Activated CD4-positive, alpha-beta T cell treated with anti-CD3 and anti-CD28 coated beads, Interleukin-2, amount 50 U/mL, for 48 hours (primary cell): ENCODE results near the gene CDK6.

Source experiments
- DNase-seq, 2 experiments: peaks; one replicate each; pipeline ENCODE4 v3.0.0-alpha.2; 2020

The CDK6 gene

GRCh38 chr7:92669616-92670165 is 166.7 kb downstream of the CDK6 start:
- no peak for DNase-seq

GRCh38 chr7:92668564-92668963 is 167.8 kb downstream of the CDK6 start:
- no peak for DNase-seq

- DNase-seq: no peak
These were observed 168.4 kb downstream of the CDK6 start for GRCh38 chr7:92667816-92668535.

GRCh38 chr7:92665926-92666325 is 170.4 kb downstream of the CDK6 start:
- DNase-seq: no peak

- no peak for DNase-seq
These were observed 174.7 kb downstream of the CDK6 start for GRCh38 chr7:92661651-92662050.

- no peak for DNase-seq
These were observed 177.7 kb downstream of the CDK6 start for GRCh38 chr7:92658671-92659070.

GRCh38 chr7:92657391-92657790 is 179.0 kb downstream of the CDK6 start:
- DNase-seq: no peak

GRCh38 chr7:92656121-92656520 is 180.3 kb downstream of the CDK6 start:
- no peak for DNase-seq

- DNase-seq: no peak
These were observed 181.0 kb downstream of the CDK6 start for GRCh38 chr7:92655346-92655884.

GRCh38 chr7:92653136-92653535 is 183.2 kb downstream of the CDK6 start:
- no peak for DNase-seq

GRCh38 chr7:92652536-92652935 is 183.8 kb downstream of the CDK6 start:
- no peak for DNase-seq

GRCh38 chr7:92650391-92650790 is 186.0 kb downstream of the CDK6 start:
- no peak for DNase-seq

- DNase-seq: no peak
These were observed 188.3 kb downstream of the CDK6 start for GRCh38 chr7:92648067-92648466.

- DNase-seq: no peak
These were observed 188.7 kb downstream of the CDK6 start for GRCh38 chr7:92647652-92648051.

GRCh38 chr7:92647011-92647625 is 189.3 kb downstream of the CDK6 start:
- DNase-seq: no peak

GRCh38 chr7:92645114-92646061 is 191.0 kb downstream of the CDK6 start:
- peak in 1 of 2 experiments; percentile 64 for DNase-seq

GRCh38 chr7:92644406-92645113 is 191.8 kb downstream of the CDK6 start:
- DNase-seq: no peak

GRCh38 chr7:92643821-92644220 is 192.6 kb downstream of the CDK6 start:
- no peak for DNase-seq

- peak; percentile 69 to 83 for DNase-seq
These were observed 194.4 kb downstream of the CDK6 start for GRCh38 chr7:92641921-92642511.

- DNase-seq: no peak
These were observed 196.4 kb downstream of the CDK6 start for GRCh38 chr7:92639966-92640365.

- DNase-seq: no peak
These were observed 197.0 kb downstream of the CDK6 start for GRCh38 chr7:92639213-92639896.
